ENCODE data around the gene HADH.
"Not testable (repeated sequence)": the region's sequence is repeated elsewhere in the genome, so short reads cannot be mapped to it uniquely, and the experiment has no call there.

Gene HADH

DNA sequence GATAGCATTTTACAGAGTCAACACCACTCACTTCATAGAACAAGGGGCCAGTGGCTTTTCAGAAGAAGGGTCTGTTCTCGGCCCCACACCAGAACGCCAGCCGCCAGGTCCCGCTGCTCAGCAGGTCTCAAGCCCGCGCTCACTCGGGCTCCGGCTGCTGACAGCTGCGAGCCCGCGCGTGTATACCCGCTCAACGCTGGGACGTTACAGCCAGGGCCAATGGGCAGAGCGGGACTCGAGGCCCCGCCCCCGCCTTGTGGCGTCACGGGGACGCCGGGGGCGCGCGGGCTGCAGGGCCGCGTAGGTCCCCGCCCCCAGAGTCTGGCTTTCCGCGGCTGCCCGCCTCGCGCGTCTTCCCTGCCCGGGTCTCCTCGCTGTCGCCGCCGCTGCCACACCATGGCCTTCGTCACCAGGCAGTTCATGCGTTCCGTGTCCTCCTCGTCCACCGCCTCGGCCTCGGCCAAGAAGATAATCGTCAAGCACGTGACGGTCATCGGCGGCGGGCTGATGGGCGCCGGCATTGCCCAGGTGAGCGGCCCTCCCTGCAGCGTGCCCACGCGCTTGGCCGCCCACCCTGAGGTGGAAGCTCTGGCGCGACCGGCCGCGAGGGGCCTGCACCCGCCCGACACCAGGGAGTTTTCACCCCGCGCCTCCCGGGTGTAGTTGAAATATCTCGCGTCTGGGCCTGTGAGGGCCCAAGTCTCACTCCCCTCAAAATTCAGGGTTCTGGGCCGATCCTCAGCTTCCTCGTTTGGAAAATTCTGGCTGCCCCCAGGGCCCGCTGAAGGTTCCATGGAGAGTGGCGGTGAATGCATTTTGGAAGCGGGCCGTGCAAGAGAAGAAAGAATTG, at the start of gene HADH:
Gene HADH, plus strand, starts transcription at position 353 of the 850 bp plus-strand sequence. Its CDS starts 44 bp downstream, at position 397.
- peak; percentile 39 to 94 (median 86) for DNase-seq

DNA sequence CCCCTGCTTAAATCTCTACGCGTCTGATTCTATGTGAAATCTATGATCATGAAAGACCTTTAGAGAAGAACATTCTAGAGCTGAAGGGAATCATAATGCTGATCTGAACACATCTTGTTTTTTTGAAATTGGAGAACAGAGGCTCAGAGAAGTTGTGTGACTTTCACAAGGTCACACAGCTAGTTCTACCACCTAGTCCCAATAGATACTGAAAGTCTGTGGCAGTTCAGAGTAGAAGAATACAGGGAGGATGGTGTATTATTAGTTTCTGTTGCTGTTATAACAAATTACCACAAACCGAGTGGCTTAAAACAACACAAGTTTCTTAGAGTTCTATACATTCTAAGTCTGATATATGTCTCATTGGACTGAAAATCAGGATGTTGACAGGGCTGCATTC, 43.9 kb upstream of the HADH start:
- no peak for DNase-seq

DNA sequence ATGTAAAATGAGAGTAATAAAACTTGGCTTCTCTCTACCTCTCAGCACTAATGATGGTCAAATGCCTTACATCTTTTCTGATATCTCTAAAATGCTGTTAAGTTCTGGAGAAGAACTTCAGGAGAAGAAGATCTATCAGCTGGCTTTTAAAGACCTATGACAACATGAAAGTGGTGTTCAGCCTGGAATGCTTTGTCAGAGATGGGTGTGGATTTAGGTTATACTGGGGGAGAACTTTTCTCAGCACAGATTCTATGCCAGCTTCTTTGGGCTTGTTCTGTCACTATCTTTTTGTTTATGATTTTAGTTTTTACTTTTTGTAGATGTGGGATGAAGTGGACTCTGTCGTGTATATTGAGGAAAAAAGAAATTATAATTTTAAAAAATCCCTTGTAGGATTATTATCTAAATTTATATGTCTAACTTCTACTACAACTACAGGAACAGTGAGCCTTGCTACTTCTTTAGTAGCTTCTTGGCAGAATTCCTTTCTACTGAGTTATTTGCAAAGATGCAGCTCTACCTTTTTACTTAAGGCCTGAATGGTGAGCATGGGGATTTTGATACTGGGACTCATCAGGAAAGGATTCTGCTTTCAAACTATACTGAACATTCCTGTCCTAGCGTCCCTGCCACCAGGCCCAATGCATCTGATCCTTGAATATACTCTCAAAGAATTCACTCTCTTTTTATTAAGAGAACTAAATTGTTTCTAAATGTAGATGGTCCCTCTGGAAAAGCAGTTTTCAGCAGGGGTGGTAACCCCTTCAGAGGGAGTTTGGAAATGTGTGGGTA, 38.7 kb upstream of the HADH start:
- no peak for DNase-seq

DNA sequence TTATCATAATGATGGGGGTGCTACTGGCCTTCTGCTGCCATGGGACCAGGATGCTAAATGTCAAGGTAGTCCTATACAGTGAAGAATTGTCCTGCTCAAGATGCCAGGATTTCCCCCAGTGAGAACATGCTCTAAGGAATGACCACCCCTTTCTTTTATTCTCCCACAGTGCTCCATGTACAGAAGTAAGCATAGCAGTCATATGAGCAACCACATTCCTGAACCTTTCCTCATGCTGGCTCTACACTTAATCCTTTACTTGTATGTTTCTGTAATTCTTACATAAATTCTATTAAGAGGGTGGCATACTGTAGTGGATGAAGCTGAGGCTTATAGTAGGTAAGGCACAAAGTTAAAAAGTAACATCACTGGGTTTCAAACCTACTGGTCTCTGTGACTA, 38.1 kb upstream of the HADH start:
- no peak for DNase-seq

DNA sequence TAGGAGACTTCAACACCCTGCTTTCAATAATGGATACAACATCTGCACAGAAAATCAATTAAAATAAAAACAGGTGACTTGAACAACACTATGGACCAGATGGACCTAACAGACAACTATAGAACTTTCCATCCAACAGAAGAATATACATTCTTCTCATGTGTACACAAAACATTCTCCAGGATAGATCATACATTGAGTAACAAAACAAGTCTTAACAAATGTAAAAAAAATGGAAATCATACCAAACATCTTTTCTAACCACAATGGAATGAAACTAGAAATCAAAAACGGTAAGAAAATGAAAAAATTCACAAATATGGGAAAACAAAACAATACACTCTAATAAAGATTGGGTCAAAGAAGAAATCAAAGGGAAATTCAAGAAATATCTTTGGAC, 33.7 kb upstream of the HADH start:
- DNase-seq, result no peak

DNA sequence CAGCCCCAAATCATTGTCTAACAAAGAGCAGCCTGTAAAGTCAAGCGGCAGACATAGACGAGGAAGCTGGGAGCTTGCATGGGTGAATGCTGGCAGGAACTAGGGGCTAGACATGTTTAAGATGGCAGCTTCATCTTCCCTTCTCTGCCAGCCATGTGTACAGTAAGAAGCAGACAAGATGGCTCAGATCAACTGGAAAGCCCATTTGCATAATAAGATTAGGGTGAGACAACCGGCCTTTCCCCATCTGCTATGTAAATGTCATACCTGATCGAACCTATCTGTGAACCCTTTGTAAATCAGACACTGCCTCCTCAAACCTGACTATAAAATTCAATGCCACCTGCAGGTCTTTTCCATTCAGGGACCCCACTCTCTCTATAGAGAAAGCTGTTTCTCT, 22.8 kb upstream of the HADH start:
- DNase-seq, result no peak

DNA sequence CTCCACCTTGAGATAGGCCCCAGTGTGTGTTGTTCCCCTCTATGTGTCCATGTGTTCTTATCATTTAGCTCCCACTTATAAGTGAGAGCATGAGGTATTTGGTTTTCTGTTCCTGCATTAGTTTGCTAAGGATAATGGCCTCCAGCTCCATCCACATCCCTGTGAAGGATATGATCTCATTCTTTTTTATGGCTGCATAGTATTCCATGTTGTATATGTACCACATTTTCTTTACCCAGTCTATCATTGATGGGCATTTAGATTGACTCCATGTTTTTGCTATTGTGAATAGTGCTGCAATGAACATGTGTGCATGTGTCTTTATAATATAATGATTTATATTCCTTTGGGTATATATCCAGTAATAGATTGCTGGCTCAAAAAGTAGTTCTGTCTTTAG, 22.2 kb upstream of the HADH start:
- not testable (repeated sequence) for DNase-seq

DNA sequence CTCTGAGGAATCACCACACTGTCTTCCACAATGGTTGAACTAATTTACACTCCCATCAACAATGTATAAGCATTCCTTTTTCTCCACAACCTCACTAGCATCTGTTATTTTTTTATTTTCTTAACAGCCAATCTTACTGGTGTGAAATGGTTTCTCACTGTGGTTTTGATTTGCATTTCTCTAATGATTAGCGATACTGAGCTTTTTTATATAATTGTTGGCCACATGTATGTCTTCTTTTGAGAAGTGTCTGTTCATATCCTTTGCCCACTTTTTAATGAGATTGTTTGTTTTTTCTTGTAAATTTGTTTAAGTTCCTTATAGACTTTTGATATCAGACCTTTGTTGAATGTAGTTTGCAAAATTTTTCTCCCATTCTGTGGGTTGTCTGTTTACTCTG, 21.8 kb upstream of the HADH start:
- not testable (repeated sequence) for DNase-seq

DNA sequence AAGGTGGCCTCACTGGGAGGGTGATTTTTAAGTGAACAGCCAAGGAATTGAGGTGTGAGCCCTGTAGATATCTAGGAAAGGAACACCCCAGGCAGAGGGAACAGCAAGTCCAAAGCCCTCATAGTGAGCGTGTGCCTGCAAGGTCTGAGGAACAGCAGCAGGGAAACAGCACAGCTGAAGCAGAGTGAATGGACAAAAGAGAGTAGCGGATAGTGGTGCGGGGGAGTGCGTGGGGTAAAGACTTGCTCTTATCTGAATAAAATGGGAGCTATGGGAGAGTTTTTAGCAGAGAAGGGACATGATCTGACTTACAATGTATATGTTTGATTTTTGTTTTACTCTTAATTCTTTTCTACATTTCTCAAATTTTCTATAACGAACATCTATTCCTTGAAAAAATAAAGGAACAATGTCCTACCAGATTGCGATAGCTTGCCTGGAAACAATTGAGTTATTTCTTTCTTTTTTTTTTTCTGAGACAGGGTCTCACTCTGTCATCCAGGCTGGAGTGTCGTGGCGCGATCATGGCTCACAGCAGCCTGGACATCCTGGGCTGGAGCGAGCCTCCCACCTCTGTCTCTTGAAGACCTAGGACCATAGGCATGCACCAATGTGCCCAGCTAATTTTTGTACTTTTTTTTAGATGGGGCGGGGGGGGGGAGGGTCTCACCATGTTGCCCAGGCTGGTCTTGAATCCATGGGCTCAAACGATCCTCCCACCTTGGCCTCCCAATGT, 19.5 kb upstream of the HADH start:
- DNase-seq, result peak in 1 of 14 donors; percentile 3

DNA sequence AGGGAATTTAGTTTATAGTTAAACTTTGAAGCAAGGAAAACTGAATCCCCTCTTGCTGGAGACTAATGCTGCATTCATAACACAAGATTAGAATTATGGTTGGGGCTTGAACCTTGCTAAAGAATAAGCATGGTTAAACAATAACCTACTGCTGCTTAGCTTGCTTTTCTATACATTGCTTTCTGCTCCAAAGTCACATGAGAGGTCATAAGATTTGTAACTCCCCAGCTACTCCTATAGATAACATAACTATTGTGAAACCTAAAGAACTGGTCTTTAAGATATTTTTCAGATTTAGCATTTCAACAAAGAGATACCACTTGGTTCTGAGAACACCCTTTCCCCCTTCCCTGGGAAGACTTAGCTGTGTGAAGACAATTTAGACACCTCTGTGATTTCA, 17.1 kb upstream of the HADH start:
- no peak for DNase-seq

DNA sequence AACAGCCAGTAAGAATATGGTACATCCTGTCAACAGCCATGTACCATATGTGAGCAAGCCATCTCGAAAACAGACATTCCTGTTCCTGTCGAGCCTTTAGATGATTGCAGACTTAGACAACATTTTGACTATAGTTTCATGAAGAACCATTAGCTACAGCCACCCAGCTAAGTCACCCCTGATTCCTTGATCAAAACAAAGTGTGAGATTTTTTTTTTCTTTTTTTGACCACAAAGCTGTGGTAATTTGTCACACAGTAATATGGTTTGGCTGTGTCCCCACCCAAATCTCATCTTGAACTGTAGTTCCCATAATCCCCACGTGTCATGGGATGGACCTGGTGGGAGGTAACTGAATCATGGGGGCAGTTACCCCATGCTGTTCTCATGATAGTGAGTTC, 15.2 kb upstream of the HADH start:
- no peak for DNase-seq

DNA sequence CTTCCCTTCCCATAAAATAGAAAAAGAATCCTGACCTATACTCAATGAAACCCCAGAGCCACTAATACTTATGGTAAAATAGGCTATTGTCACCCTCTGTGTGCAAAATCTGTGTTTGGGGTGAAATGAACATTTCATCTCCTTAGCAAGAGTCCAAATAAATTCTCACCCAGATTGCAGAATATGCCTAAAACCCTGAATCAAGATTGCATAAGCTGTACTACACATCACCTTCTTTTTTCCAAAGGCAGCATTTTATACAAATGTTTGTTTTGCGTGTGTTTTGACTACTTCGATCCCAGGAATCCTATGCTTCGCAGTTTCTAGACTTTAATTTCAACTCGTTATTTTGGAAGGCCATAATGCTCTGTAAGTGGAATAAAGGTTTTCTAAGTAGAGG, 12.2 kb upstream of the HADH start:
- no peak for DNase-seq

DNA sequence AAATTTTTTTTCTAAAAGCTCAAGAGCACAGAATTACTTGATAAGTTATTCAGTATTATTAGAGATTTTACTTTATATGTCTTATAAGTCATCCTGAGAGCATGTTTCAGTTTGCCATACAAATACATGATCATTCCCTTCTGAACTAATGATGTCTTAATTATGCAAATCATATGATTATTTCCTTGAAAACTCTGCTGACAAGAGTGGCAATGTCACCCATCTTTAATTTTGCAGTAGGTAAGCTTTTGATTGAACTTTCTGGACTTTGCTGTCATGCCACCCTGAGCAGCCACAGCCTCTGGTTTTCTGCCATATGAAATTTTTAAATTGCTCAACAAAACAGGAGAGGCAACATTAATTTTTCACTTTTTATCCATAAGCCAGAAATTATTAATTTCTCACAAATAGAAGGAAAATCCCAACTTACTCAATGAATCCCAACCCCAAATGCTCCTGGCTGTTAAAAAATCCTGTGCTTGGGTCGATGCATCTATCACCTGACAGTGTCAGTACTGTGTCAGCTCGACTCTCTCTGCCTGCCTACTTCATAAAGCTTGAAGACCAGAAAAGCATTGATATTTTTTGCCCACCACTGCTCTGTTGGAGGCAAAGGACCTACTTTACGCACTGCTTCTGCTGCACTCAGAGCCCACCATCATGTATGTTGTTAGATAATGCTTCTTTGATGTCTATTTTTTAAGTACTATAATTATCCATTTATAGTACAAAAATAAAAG, 11.6 kb upstream of the HADH start:
- DNase-seq, result peak in 1 of 14 donors; percentile 56

DNA sequence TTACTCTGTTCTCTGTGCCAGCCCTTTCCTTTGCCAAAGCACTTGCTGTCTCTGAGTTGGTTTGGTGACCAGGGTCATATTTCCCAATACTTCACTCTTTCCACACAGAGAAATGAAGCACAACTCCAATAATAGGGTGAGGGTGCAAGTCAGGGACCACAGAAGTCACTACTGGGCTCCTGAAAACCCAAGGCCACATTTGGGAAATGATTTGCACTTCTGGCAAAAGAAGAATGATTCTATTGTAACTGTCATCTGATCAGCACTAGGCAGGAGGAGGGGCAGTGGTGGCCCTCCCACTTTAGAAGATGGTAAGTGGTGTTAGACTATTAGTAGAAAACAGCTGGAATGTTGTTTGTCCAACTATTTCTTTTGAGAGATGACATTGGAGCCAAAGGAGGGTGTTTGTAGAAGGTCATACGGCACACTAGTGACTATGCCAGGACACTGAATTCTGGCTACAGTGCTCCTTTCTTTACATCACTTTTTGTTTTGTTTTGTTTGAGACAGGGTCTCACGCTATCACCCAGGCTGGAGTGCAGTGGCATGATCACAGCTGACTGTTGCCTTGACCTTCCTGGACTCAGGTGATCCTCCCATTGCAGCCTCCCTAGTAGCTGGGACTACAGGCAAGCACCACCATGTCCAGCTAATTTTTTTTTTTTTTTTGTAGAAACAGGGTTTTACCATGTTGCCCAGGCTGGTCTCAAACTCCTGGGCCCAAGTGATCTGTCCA, 10.8 kb upstream of the HADH start:
- peak in 10 of 14 donors; percentile 1 to 58 (median 44) for DNase-seq

DNA sequence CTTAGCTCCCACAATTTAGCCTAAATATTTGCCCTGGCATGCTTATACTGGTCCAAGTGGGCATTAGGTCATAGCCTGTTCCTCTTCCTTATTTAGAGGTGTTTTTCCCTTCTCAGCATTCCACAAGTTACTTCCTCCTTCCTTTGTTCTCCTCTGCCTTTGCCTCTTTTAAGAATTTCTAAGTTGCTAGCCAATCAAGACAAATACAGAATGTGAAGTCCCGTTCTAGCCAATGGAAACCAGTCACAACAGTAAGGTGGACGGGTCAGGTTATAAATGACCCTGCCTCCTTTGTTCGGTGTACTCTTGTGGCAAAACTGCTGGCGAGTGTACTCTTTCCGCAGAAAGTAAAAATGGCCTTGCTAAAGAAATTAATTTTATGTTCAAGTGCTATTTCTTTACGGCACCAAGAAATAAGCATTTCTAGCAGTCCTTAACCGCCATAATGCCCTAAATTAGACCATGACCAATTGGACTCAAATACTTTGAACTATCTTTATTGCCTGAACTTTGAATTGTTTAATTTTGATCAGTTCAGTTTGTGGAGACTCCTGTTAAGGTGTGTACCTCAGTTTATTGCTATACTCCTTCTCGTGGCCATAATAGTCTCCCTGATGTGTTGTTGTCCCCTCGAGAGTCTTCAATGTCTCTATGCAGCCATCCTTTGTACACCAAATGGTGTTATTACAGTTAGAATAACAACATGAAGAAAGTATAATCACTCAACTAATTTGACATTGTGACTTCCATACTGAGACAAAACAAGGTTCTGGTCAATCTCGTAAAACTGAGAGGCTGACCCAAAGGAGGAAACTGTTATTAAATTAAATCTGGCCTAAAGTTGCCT, 1.6 kb upstream of the HADH start:
- DNase-seq, result no peak

DNA sequence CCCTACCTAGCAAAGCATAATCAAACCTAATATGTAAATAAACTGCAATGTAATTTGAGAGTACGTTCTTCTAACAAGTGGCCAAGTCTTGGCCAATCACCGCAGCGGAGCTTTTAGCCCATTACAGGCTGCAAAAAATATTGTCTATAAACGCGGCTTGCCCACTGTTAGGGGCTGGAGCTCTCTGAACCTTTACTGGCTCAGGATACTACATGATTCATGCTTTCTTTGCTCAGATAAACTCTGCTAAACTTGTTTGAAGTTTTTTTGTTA, 990 bp upstream of the HADH start:
- no peak for DNase-seq

DNA sequence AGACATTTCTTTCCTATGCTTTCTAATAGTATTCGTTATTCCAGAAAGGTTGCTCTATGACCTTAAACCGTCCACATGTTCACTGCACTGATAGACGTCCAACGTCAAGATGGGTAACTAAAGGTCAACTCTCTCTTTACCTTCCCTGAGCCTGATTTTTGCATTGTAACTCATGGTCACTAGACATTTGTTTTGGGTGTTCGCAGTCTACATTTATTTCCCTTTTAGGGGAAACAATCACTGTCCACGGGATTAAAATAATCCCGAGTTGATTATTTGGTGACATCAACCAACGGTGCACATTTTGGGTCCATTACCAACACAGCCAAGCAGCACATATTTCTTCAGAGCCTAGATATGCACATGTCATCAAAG, 540 bp upstream of the HADH start:
- DNase-seq, result no peak

DNA sequence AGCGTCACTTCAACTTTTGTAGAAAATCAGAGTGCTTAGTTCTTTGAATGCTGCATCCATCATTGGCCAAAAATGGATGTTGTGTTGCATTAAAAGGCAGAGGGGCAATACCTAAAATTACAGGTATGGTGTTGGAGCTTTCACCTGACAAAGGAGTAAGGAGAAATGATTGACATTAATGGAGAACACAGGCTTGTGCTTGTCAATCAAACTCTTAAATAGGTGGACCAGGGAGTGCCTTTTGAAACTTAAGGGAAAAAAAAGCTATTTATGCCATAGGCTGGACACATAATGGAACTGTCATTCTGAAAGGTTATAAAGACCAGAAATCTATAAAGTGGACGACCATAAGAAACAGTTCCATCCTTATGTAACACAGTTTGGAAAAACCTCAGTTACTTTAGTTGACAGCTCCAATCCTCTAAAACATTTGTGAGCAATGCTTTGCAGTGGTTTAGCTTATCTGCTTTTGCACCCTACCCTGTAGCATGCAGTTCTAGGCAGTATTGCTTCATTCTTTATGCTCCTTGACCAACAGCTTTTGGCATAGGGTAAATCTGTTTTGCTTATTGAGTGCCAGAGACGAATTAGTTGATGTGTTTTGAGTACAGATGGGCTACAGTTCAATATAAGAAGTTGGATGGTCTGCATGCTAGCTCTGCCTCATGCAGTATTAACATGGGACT, 2.4 kb downstream of the HADH start:
- no peak for DNase-seq

DNA sequence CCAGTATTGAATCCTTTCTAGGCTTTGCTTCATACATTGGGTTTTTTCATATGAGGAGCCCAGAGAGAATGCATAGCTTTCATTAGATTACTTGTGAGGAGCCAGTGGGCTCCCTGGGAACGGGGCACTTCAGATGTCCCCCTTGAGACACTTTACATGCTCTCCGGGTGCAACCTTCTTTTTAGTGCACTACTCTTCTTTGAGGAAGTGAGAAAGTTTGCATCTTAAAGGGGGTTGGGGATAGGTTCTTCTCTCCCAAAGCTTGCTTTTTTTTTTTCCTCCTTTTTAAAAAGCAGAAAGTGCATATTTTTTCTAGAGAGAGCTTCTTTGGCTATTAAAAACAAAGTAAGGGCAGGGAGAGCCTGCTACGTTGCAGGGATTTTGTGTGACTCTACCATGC, 4.3 kb downstream of the HADH start:
- DNase-seq, result no peak

DNA sequence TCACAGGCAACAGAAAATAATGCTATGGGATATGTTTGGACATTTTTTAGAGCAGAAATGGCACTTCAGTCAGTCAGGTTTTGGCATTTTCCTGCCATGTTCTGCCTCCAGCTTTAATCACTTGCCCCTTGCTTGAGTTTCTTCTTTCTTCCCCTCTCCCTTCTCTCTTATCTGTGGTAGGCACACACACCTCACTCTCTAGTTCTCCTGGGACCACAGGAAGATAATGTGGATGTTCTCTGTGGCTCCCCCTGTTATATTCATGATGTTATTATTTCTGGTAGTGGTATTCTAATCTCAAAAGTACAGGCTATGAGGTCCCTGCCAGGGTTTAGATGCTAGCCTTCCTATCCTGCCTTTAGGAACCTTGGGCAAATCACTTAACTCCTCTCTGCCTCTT, 5.2 kb downstream of the HADH start:
- DNase-seq, result no peak
